ENCODE measurements around the gene CTNNBL1.

The CTNNBL1 gene

DNA sequence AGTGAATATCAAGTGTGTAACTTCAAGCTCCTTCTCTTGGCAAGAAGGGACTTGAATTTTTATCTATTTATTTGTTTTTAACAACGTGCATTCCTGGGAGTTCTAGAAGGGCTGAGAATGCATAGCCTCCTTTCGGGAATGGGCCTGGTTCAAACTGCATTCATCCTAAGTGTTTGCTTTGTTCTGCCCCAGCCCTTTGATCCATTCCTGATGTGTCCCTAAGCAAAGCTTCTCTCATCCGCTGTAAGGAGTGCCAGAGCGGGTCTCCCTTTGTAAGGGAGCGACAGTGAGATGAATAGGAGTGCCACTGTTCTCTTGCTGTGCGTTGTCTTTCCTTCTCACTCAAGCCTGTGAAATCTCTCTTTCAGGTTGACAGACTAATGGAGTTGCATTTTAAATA, 148.1 kb downstream of the CTNNBL1 start:
- TF ChIP-seq, protein P1, sequence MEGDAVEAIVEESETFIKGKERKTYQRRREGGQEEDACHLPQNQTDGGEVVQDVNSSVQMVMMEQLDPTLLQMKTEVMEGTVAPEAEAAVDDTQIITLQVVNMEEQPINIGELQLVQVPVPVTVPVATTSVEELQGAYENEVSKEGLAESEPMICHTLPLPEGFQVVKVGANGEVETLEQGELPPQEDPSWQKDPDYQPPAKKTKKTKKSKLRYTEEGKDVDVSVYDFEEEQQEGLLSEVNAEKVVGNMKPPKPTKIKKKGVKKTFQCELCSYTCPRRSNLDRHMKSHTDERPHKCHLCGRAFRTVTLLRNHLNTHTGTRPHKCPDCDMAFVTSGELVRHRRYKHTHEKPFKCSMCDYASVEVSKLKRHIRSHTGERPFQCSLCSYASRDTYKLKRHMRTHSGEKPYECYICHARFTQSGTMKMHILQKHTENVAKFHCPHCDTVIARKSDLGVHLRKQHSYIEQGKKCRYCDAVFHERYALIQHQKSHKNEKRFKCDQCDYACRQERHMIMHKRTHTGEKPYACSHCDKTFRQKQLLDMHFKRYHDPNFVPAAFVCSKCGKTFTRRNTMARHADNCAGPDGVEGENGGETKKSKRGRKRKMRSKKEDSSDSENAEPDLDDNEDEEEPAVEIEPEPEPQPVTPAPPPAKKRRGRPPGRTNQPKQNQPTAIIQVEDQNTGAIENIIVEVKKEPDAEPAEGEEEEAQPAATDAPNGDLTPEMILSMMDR (conservative IDR thresholded peaks at IDR 0.05; ENCODE audit: control insufficient read depth, insufficient read depth, low read depth, low read length) = no peak
- no peak for DNase-seq (ENCODE audit: low read depth)

DNA sequence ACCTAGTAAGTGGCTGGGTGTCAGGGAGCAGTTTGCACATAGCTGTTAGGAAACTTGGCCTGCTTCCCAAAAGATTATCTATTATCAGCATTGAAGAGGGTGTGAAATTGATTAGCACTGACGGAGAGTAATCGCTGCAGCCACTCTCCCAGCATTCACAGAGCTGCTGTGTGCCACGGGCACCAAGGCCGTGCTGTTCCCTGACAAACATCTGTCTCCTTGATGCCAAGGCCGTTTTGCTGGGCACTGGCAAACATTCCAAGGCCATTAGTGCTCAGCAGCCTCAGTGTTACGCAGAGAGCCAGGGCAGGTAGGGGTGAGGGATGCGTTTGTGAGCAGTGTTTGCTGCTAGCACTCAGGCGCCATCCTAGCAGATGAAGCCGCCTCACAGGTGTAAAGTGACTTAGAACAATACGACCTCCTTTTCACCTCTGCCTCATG, 151.4 kb downstream of the CTNNBL1 start:
- DNase-seq (ENCODE audit: low read depth) = no peak
- TF ChIP-seq, protein P1 (conservative IDR thresholded peaks at IDR 0.05; ENCODE audit: control insufficient read depth, insufficient read depth, low read depth, low read length) = no peak
- H3K4me3 ChIP-seq (ENCODE audit: control insufficient read depth, low read depth, low read length) = no peak overlapping the region

More for the DNA sequence above, 148.1 kb downstream of the CTNNBL1 start:
- H3K4me3 ChIP-seq (ENCODE audit: control insufficient read depth, low read depth, low read length) = no peak overlapping the region

DNA sequence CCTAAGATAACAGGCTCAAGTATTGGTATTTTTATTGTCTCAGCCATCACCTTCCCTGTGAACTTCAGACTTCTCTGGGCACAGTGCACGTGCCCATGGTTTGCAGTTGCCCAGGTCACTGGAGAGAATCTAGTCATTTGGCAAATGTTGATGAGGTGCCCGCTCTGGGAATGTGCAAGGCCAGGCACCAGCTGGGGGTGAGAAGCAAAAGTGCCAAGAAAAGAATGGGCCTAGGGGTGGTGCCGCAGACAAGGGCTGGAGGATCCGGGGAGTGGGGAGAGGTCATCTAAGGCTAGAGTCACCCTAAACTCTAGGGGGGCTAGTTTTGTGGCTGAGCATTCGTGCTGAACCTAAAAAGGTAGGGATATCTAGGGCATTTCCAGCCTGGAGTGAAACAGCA, 152.0 kb downstream of the CTNNBL1 start:
- H3K4me3 ChIP-seq (ENCODE audit: control insufficient read depth, low read depth, low read length) = no peak overlapping the region
- no peak for DNase-seq (ENCODE audit: low read depth)
- TF ChIP-seq, protein P1 (conservative IDR thresholded peaks at IDR 0.05; ENCODE audit: control insufficient read depth, insufficient read depth, low read depth, low read length) = no peak

DNA sequence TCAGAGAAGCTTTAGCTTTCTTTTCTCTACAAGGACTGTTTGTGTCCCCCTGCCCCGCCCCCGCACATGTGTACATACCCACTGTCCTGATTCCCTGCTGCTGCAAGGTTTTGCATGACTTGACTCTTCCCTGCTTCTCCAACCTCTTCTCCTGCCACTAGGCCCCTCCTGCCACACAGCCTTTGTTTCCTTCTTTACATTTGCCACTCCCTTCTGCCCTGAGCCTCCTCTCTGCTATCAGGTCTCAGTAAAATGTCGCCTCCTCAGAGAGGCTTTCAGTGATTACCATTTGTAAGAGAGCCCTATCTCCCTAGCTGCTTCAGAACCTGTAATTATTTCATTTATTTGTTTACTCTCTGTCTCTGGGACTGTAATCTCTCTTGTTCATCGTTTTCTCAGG, 152.7 kb downstream of the CTNNBL1 start:
- no peak for DNase-seq (ENCODE audit: low read depth)
- H3K4me3 ChIP-seq (ENCODE audit: control insufficient read depth, low read depth, low read length) = no peak overlapping the region
- TF ChIP-seq, protein P1 (conservative IDR thresholded peaks at IDR 0.05; ENCODE audit: control insufficient read depth, insufficient read depth, low read depth, low read length) = no peak

DNA sequence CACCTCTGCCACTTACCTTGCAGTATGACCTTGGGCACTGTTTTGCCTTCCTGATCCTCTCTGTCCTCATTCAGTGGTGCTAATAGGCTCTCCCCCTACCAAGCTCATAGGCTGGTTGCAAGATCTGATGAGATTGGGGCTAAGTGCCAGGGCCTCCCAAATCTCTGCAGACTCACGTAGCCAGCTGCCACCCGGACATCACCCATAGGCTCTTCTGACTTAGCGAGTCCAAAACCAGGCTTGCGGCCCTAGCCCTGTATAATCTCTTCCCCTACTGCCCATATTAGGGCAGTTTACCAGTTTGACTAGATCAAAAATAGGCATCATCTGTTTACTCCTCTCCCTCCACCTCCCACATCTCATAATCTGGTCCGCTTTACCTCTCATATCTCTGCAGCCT, 154.9 kb downstream of the CTNNBL1 start:
- H3K4me3 ChIP-seq (ENCODE audit: control insufficient read depth, low read depth, low read length) = no peak overlapping the region
- DNase-seq (ENCODE audit: low read depth) = no peak
- TF ChIP-seq, protein P1 (conservative IDR thresholded peaks at IDR 0.05; ENCODE audit: control insufficient read depth, insufficient read depth, low read depth, low read length) = no peak

DNA sequence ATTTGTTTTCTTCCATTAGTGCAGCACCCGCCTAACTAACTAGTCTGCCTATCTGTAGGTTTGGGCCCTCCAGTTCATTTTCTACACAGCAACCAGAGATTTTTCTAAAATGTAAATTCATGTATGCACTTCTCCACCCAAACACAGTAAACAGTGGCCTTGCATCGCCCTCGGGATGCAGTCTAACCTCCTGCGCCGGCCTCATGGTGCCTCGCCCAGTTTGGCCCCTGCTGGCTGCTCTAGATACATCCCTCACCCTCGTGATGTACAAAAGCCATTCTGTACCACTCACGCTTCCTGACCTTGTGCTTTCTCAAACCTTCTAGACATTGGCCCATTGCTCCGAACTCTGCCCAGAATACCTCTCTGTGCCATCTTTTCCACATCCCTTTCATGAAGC, 155.3 kb downstream of the CTNNBL1 start:
- no peak overlapping the region for H3K4me3 ChIP-seq (ENCODE audit: control insufficient read depth, low read depth, low read length)
- TF ChIP-seq, protein P1 (conservative IDR thresholded peaks at IDR 0.05; ENCODE audit: control insufficient read depth, insufficient read depth, low read depth, low read length) = no peak
- DNase-seq (ENCODE audit: low read depth) = no peak

DNA sequence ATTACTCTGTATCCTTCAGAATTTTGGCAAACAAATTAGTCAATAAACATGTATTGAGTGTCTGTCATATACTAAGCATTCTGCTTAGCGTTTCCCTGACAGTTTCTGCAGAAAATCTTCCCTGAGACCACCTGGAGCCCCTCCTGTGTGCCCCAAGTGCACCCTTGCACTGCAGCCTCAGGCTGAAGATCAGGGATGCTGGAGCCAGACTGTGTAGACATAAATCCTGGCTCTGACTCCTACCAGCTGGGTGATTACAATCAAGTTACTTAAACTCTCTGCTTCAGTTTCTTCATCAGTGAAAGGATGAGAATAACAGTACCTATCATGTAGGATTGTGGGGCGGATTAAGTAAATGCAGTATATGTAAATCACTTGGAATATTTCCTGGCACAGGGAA, 155.7 kb downstream of the CTNNBL1 start:
- no peak for DNase-seq (ENCODE audit: low read depth)
- H3K4me3 ChIP-seq (ENCODE audit: control insufficient read depth, low read depth, low read length) = no peak overlapping the region
- TF ChIP-seq, protein P1 (conservative IDR thresholded peaks at IDR 0.05; ENCODE audit: control insufficient read depth, insufficient read depth, low read depth, low read length) = no peak

All from fibroblast of mammary gland (primary cell).